HG02885 (cell line): ENCODE data around the gene PTP4A2.

Experiments
- ATAC-seq: cut with Tn5 transposase; IDR thresholded peaks from one replicate; pipeline ENCODE4 v1.9.1; 2021; ENCODE audit warnings: mild to moderate bottlenecking; ENCODE audit not compliant: unreplicated experiment, poor library complexity

Gene PTP4A2

GRCh38 chr1:31938184-31938975 lies at the start of gene PTP4A2:
Gene PTP4A2 (minus strand): TSS chr1:31938368. CDS start chr1:31919065, 19,303 bp downstream.
- ATAC-seq, result peak; percentile 75

- ATAC-seq, result no peak
Observed at GRCh38 chr1:31987135-31987619, 49.0 kb upstream of the PTP4A2 start.

GRCh38 chr1:31985430-31985829 lies 47.3 kb upstream of the PTP4A2 start:
- no peak for ATAC-seq

GRCh38 chr1:31984419-31985347 lies 46.5 kb upstream of the PTP4A2 start:
- ATAC-seq, result no peak

- no peak for ATAC-seq
Observed at GRCh38 chr1:31981972-31982371, 43.8 kb upstream of the PTP4A2 start.

GRCh38 chr1:31981456-31981839 lies 43.3 kb upstream of the PTP4A2 start:
- no peak for ATAC-seq

- peak; percentile 45 for ATAC-seq
Observed at GRCh38 chr1:31980835-31981455, 42.8 kb upstream of the PTP4A2 start.

- ATAC-seq, result no peak
Observed at GRCh38 chr1:31978843-31979400, 40.8 kb upstream of the PTP4A2 start.

GRCh38 chr1:31977385-31978131 lies 39.4 kb upstream of the PTP4A2 start:
- no peak for ATAC-seq

- no peak for ATAC-seq
Observed at GRCh38 chr1:31976401-31976800, 38.2 kb upstream of the PTP4A2 start.

GRCh38 chr1:31970873-31971272 lies 32.7 kb upstream of the PTP4A2 start:
- ATAC-seq, result no peak

GRCh38 chr1:31961536-31961935 lies 23.4 kb upstream of the PTP4A2 start:
- ATAC-seq, result no peak

- no peak for ATAC-seq
Observed at GRCh38 chr1:31959521-31960340, 21.6 kb upstream of the PTP4A2 start.

GRCh38 chr1:31957701-31958674 lies 19.8 kb upstream of the PTP4A2 start:
- no peak for ATAC-seq

GRCh38 chr1:31955917-31956736 lies 18.0 kb upstream of the PTP4A2 start:
- peak; percentile 76 for ATAC-seq

- ATAC-seq, result no peak
Observed at GRCh38 chr1:31954607-31955283, 16.6 kb upstream of the PTP4A2 start.
